A549 (cell line): ENCODE data around the gene GRID1. TPM values are rescaled to one million over a fixed set of nuclear protein-coding genes. Genes with fewer than 3 reads are reported as not detected.

ENCODE experiments used
- ATAC-seq, 2 experiments: fragments of 200-7000 bp in 1 of 2; fragments of >200 bp in 1 of 2; cut with Nextera tagmentation in 1 of 2; cut with Tn5 transposase in 1 of 2; 3 replicates each; pipeline versions ENCODE4 v1.8.0 to v1.9.1; 2018 to 2020; ENCODE audit warnings: mild to moderate bottlenecking in 1 of 2, moderate library complexity in 1 of 2
- CTCF ChIA-PET: fragments of 300-600 bp; sonication (Branson Sonifier 250); formaldehyde crosslinking; extraction: SDS; loops from one replicate; lab custom pipeline; 2021; ENCODE audit warnings: antibody characterized with exemption, inconsistent platforms; lab: Yijun Ruan, JAX
- POLR2A ChIA-PET: fragments of 350-600 bp; formaldehyde crosslinking; extraction: SDS; loops from one replicate; lab custom pipeline; 2021; ENCODE audit warnings: antibody characterized with exemption, inconsistent platforms; lab: Yijun Ruan, JAX
- DNase-seq, 2 experiments: peaks; one replicate each; pipeline versions ENCODE4 v3.0.0 to v3.0.0-alpha.2; 2011 to 2016; ENCODE audit warnings: low read depth in 1 of 2, low spot score in 1 of 2
- FAIRE-seq: peaks from 2 replicates; lab custom pipeline; 2011; peaks lifted over from hg19 to GRCh38; lab: Jason Lieb, UNC
- H3K27ac ChIP-seq, 2 experiments: fragments of >200 bp; sonication (Bioruptor Twin); formaldehyde crosslinking; 3 replicates each; pipeline ENCODE4 v1.5.1; 2016 to 2017
- H3K4me1 ChIP-seq: fragments of >200 bp; sonication (Bioruptor Twin); formaldehyde crosslinking; 3 replicates; pipeline ENCODE4 v1.6.1; 2016
- H3K4me2 ChIP-seq: fragments of >200 bp; sonication (Bioruptor Twin); formaldehyde crosslinking; 3 replicates; pipeline ENCODE4 v1.6.1; 2016
- H3K4me3 ChIP-seq: fragments of >200 bp; sonication (Bioruptor Twin); formaldehyde crosslinking; 3 replicates; pipeline ENCODE4 v1.5.1; 2016
- H3K9me3 ChIP-seq: fragments of >200 bp; sonication (Bioruptor Twin); formaldehyde crosslinking; 3 replicates; pipeline ENCODE4 v1.6.1; 2016
- CTCF ChIP-seq: fragments of >200 bp; sonication (Bioruptor Twin); formaldehyde crosslinking; IDR thresholded peaks from 3 replicates; pipeline ENCODE4 v1.5.1; 2016
- ESRRA ChIP-seq: fragments of 150-350 bp; IDR thresholded peaks from 2 replicates; pipeline ENCODE4 v1.6.1; 2014; ENCODE audit warnings: mild to moderate bottlenecking, low read length, borderline replicate concordance
- FOSL2 ChIP-seq, 2 experiments: fragments of 450-650 bp in 1 of 2; fragments of >200 bp in 1 of 2; sonication (Bioruptor Twin) in 1 of 2; formaldehyde crosslinking; IDR thresholded peaks; 2 replicates each; pipeline versions ENCODE4 v1.5.0 to v1.6.1; 2016 to 2020; ENCODE audit warnings: mild to moderate bottlenecking in 1 of 2, moderate library complexity in 1 of 2
- FOXS1 ChIP-seq: fragments of 250-450 bp; sonication (Bioruptor Pico); IDR thresholded peaks from 2 replicates; pipeline ENCODE4 v1.5.0; 2020; ENCODE audit warnings: mild to moderate bottlenecking, moderate library complexity
- HDAC2 ChIP-seq: fragments of 200-600 bp; sonication (generic); IDR thresholded peaks from 2 replicates; pipeline ENCODE4 v1.6.1; 2016
- JUN ChIP-seq, 2 experiments: fragments of >200 bp; sonication (Bioruptor Twin); formaldehyde crosslinking; IDR thresholded peaks; 2 replicates in 1 of 2; 3 replicates in 1 of 2; pipeline ENCODE4 v1.6.1; 2016 to 2017
- MAZ ChIP-seq: fragments of 150-350 bp; IDR thresholded peaks from 2 replicates; pipeline ENCODE4 v1.6.1; 2014; ENCODE audit warnings: antibody characterized with exemption, low read depth, low read length, borderline replicate concordance
- MYC ChIP-seq: IDR thresholded peaks from 2 replicates; pipeline ENCODE4 v1.6.1; 2012; ENCODE audit warnings: mild to moderate bottlenecking, inconsistent platforms, low read length, improper control_type of control experiment, borderline replicate concordance
- NR3C1 ChIP-seq: fragments of >200 bp; sonication (Bioruptor Twin); formaldehyde crosslinking; IDR thresholded peaks from 3 replicates; pipeline ENCODE4 v1.6.1; 2017
- POLR2A ChIP-seq: IDR thresholded peaks from 2 replicates; pipeline ENCODE4 v1.6.1; 2012; ENCODE audit warnings: mild to moderate bottlenecking, low read length
- RCOR1 ChIP-seq: fragments of 150-350 bp; IDR thresholded peaks from 2 replicates; pipeline ENCODE4 v1.6.1; 2014; ENCODE audit warnings: antibody characterized with exemption, low read length, low read depth
- RNF2 ChIP-seq: fragments of 200-600 bp; sonication (generic); IDR thresholded peaks from 2 replicates; pipeline ENCODE4 v1.6.1; 2016; ENCODE audit warnings: low read depth, mild to moderate bottlenecking, antibody characterized with exemption, moderate library complexity, borderline replicate concordance
- USF2 ChIP-seq: fragments of 450-650 bp; IDR thresholded peaks from 2 replicates; pipeline ENCODE4 v1.6.1; 2014; ENCODE audit warnings: antibody characterized with exemption
- ZNF302 ChIP-seq: fragments of 250-450 bp; sonication (Bioruptor Pico); IDR thresholded peaks from 2 replicates; pipeline ENCODE4 v1.9.0; 2021; ENCODE audit warnings: inconsistent platforms, mild to moderate bottlenecking, moderate library complexity
- WGBS: methylation state at CpG from one replicate; pipeline ENCODE4 v1.1.6; 2017; ENCODE audit errors: missing lambda C conversion rate; 5-methylcytosine and 5-hydroxymethylcytosine counted together
- polyA plus RNA-seq, 4 experiments: library from polyadenylated mRNA; depleted of rRNA in 3 of 4; stranded (reverse); fragments of >200 nt; fragmentation: RNase III in 1 of 4; extraction: RNeasy Plus Mini Kit Qiagen cat#74134 plus additional on column Dnase treatment in 1 of 4; gene quantifications; 2 replicates in 3 of 4; 3 replicates in 1 of 4; pipeline ENCODE4 v1.2.3, GENCODE V29; 2011 to 2017
- TF ChIP-seq, protein P1 (sequence below): IDR thresholded peaks from 2 replicates; pipeline ENCODE4 v1.6.1; 2012; ENCODE audit warnings: low read depth, borderline replicate concordance

The GRID1 gene
- polyA plus RNA-seq, 2 of the 4 experiments (the other 2 are of a cell fraction): 0.14 to 0.30 TPM

DNA sequence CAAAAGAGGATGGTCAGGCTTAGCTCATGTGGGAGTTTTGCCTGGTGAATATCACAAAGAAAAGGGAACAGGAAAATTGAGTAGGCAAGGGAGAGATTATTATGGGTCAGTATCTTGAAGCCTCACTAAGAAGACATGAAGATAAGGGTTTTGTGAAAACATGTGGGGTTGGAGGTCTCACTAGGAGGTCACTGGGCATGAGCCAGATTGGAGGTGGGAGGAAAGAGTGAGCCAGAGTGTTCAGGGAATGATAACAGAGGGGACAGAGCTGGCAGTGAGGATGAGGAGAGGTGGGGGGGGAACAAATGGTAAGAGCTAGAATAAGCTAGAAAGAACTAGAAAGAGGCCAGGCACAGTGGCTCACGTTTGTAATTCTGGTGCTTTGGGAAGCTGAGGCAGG is 374.3 kb downstream of the GRID1 start:
- ATAC-seq (no peak), FAIRE-seq (no peak), DNase-seq (no peak)
- TF ChIP-seq FOSL2 (IDR thresholded peaks at IDR 0.05) (no peak), FOSL2 (CRISPR knock-in tag; IDR thresholded peaks at IDR 0.05) (no peak), MAZ (no peak), USF2 (no peak), POLR2A (no peak)
- Histone ChIP-seq H3K4me3 (no peak overlapping the region), H3K27ac (no peak overlapping the region), H3K4me2 (no peak overlapping the region), H3K4me1 (no peaks in the 10 kb centered on the region), H3K9me3 (no peaks in the 10 kb centered on the region)
- ChIA-PET POLR2A (no interaction called here), CTCF (no interaction called here)
- WGBS: 5% methylated on average over 1 of the region's 1 CpG

DNA sequence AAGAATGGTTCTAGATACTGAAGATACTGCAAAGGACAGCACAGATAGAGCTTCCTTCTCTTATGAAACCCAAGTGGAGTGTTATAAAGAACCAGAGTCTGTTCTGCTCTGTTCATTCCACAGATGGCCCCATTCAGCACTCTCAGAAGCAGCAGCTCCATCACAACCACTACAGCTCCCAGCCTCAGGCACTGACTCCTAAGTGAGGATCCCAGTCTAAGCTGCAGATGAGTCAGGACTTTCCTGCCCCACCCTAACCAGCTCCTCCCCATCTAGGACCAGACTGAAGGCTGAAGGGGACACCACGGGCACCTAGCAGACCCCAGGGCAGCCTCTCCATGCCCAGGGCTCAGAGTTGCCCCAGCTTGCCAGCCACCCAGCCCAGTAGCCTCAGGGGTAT is 379.8 kb downstream of the GRID1 start:
- ATAC-seq: no peak
- POLR2A ChIA-PET: no interaction called here
- H3K9me3 ChIP-seq: no peaks in the 10 kb centered on the region
- H3K4me2 ChIP-seq: no peak overlapping the region
- CTCF ChIA-PET: interaction anchor here (0.6 to 2.5 kb wide), 2 partner anchors 9 to 48 kb away, joined by 3 to 10 read pairs; no protein-coding TSS in a partner anchor
- DNase-seq: no peak
- H3K4me3 ChIP-seq: no peak overlapping the region
- no peak overlapping the region for H3K27ac ChIP-seq
- no peaks in the 10 kb centered on the region for H3K4me1 ChIP-seq
- TF ChIP-seq NR3C1 (no peak), RCOR1 (no peak), USF2 (no peak), MAZ (no peak), HDAC2 (no peak), ZNF302 (no peak)
- WGBS: no CpG with 5 or more reads among the region's 1 CpG
- no peak for FAIRE-seq

DNA sequence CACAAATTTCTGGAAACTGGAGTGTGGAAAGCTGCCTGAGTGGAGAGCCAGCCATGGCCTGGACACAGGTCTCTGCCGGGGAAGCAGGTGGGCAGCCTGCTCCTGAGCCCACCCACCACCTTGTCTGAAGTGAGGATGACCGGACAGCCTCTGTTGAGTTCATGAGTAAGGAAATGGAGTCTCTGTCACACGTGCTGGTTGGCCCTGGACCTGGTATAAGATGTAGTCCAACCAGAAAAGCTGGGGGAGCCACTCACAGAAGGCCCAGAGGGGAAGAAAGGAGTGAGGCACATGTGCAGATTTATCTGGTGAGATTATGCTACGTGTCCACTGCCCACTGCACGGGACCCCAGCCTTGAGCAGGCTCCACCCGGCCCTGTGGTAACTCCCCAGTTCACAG is 383.5 kb downstream of the GRID1 start:
- TF ChIP-seq RNF2: no peak
- no peak for TF ChIP-seq JUN (IDR thresholded peaks at IDR 0.05)
- no peak for TF ChIP-seq ESRRA
- ChIA-PET POLR2A (no interaction called here), CTCF (interaction anchor here (2.0 kb wide), 1 partner anchor 13 kb away, joined by 4 read pairs; no protein-coding TSS in a partner anchor)
- no peak overlapping the region for H3K4me3 ChIP-seq
- 20% methylated on average over 6 of the region's 6 CpGs for WGBS
- FAIRE-seq (no peak), ATAC-seq (no peak), DNase-seq (no peak)
- no peak overlapping the region for H3K4me2 ChIP-seq
- no peaks in the 10 kb centered on the region for H3K9me3 ChIP-seq
- no peaks in the 10 kb centered on the region for H3K4me1 ChIP-seq
- H3K27ac ChIP-seq: no peak overlapping the region

- FAIRE-seq: no peak
- ChIA-PET CTCF (no interaction called here), POLR2A (no interaction called here)
Measured at GRCh38 chr10:85979598-85979997, 387.0 kb downstream of the GRID1 start.

More at GRCh38 chr10:85979598-85979997, 387.0 kb downstream of the GRID1 start:
- Histone ChIP-seq H3K4me1 (no peaks in the 10 kb centered on the region), H3K9me3 (no peaks in the 10 kb centered on the region), H3K4me2 (no peak overlapping the region), H3K4me3 (no peak overlapping the region), H3K27ac (no peak overlapping the region)
- no peak for ATAC-seq
- TF ChIP-seq RCOR1 (no peak), CTCF (no peak), FOSL2 (IDR thresholded peaks at IDR 0.05) (no peak), FOSL2 (CRISPR knock-in tag; IDR thresholded peaks at IDR 0.05) (no peak), MYC (no peak), FOXS1 (CRISPR knock-in tag) (no peak)
- TF ChIP-seq, protein P1, sequence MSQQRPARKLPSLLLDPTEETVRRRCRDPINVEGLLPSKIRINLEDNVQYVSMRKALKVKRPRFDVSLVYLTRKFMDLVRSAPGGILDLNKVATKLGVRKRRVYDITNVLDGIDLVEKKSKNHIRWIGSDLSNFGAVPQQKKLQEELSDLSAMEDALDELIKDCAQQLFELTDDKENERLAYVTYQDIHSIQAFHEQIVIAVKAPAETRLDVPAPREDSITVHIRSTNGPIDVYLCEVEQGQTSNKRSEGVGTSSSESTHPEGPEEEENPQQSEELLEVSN: no peak
- DNase-seq: no peak
